Chondrocyte (in vitro differentiated cells): ENCODE data around the gene IL15RA. TPM values are rescaled to one million over a fixed set of nuclear protein-coding genes. Genes with fewer than 3 reads are reported as not detected.

Experiments
- DNase-seq: peaks from one replicate; pipeline ENCODE4 v3.0.0; 2021; ENCODE audit warnings: mixed read lengths, low spot score
- H3K27ac Mint-ChIP-seq: one replicate; pipeline ENCODE4 v1.8.0; 2021; ENCODE audit warnings: mild to moderate bottlenecking, moderate library complexity, mixed read lengths; ENCODE audit not compliant: unreplicated experiment
- H3K27me3 Mint-ChIP-seq: 2 replicates; pipeline ENCODE4 v1.8.0; 2021; ENCODE audit warnings: low read depth, mixed read lengths
- H3K36me3 Mint-ChIP-seq: 2 replicates; pipeline ENCODE4 v1.8.0; 2021; ENCODE audit warnings: low read depth, mixed read lengths
- H3K4me1 Mint-ChIP-seq: 2 replicates; pipeline ENCODE4 v1.8.0; 2021; ENCODE audit warnings: low read depth, mild to moderate bottlenecking, mixed read lengths
- H3K4me3 Mint-ChIP-seq: one replicate; pipeline ENCODE4 v1.8.0; 2021; ENCODE audit warnings: mild to moderate bottlenecking, moderate library complexity, mixed read lengths; ENCODE audit not compliant: unreplicated experiment
- H3K9me3 Mint-ChIP-seq: 2 replicates; pipeline ENCODE4 v1.8.0; 2021; ENCODE audit warnings: low read depth, mixed read lengths
- CTCF ChIP-seq: fragments of 200-600 bp; sonication (generic); IDR thresholded peaks from 2 replicates; pipeline ENCODE4 v1.5.0; 2021; ENCODE audit warnings: antibody characterized with exemption, mild to moderate bottlenecking, moderate library complexity
- total RNA-seq: library from RNA; stranded (reverse); gene quantifications from 3 replicates; pipeline ENCODE4 v1.2.1, GENCODE V29; 2021

The IL15RA gene
- total RNA-seq, 1 donor from 2014 or later, result 0.65 TPM

- no peak for TF ChIP-seq CTCF
- no peaks in the 10 kb centered on the region for H3K27me3 Mint-ChIP-seq
- no peak for DNase-seq
- no peak overlapping the region for H3K27ac Mint-ChIP-seq
- H3K4me3 Mint-ChIP-seq, result no peak overlapping the region
- no peaks in the 10 kb centered on the region for H3K4me1 Mint-ChIP-seq
- no peaks in the 10 kb centered on the region for H3K9me3 Mint-ChIP-seq
- H3K36me3 Mint-ChIP-seq, result peaks cover 46% of the 10 kb centered on the region
Observed at GRCh38 chr10:5933909-5934546, 43.3 kb downstream of the IL15RA start.

GRCh38 chr10:5932345-5932744, 45.0 kb downstream of the IL15RA start:
- H3K4me3 Mint-ChIP-seq, result no peak overlapping the region
- H3K36me3 Mint-ChIP-seq, result peaks cover 44% of the 10 kb centered on the region
- peaks cover 2% of the 10 kb centered on the region for H3K4me1 Mint-ChIP-seq
- no peak for TF ChIP-seq CTCF
- no peaks in the 10 kb centered on the region for H3K9me3 Mint-ChIP-seq
- no peaks in the 10 kb centered on the region for H3K27me3 Mint-ChIP-seq
- DNase-seq, result no peak
- H3K27ac Mint-ChIP-seq, result no peak overlapping the region

GRCh38 chr10:5930272-5930671, 47.1 kb downstream of the IL15RA start:
- no peak for TF ChIP-seq CTCF
- peaks cover 6% of the 10 kb centered on the region for H3K4me1 Mint-ChIP-seq
- H3K27ac Mint-ChIP-seq, result no peak overlapping the region
- peaks cover 41% of the 10 kb centered on the region for H3K36me3 Mint-ChIP-seq
- no peaks in the 10 kb centered on the region for H3K9me3 Mint-ChIP-seq
- H3K27me3 Mint-ChIP-seq, result no peaks in the 10 kb centered on the region
- no peak overlapping the region for H3K4me3 Mint-ChIP-seq
- no peak for DNase-seq

GRCh38 chr10:5929442-5929841, 47.9 kb downstream of the IL15RA start:
- H3K4me3 Mint-ChIP-seq, result no peak overlapping the region
- H3K27ac Mint-ChIP-seq, result no peak overlapping the region
- DNase-seq, result no peak
- H3K9me3 Mint-ChIP-seq, result no peaks in the 10 kb centered on the region
- H3K36me3 Mint-ChIP-seq, result peaks cover 43% of the 10 kb centered on the region
- H3K4me1 Mint-ChIP-seq, result peaks cover 6% of the 10 kb centered on the region
- no peak for TF ChIP-seq CTCF
- H3K27me3 Mint-ChIP-seq, result no peaks in the 10 kb centered on the region

- TF ChIP-seq CTCF, result no peak
- Mint-ChIP-seq H3K27me3 (no peaks in the 10 kb centered on the region), H3K4me3 (no peak overlapping the region), H3K9me3 (no peaks in the 10 kb centered on the region), H3K36me3 (peaks cover 52% of the 10 kb centered on the region), H3K4me1 (peaks cover 6% of the 10 kb centered on the region), H3K27ac (peak overlapping the region; percentile 84)
- DNase-seq, result no peak
Observed at GRCh38 chr10:5927306-5927705, 50.0 kb downstream of the IL15RA start.
